WI38 (cell line): ENCODE data around the gene MIER2.

Experiments
- H3K4me3 ChIP-seq: 2 replicates; pipeline ENCODE4 v1.5.1; 2011; ENCODE audit warnings: low read depth, mild to moderate bottlenecking, control low read depth, low read length
- TF ChIP-seq, protein P1 (sequence below): IDR thresholded peaks from 2 replicates; pipeline ENCODE4 v1.5.1; 2012; ENCODE audit warnings: low read depth, mild to moderate bottlenecking, control low read depth, low read length

MIER2 gene

GRCh38 chr19:324716-325115 lies 19.9 kb downstream of the MIER2 start:
- H3K4me3 ChIP-seq, result no peak overlapping the region
- TF ChIP-seq, protein P1, sequence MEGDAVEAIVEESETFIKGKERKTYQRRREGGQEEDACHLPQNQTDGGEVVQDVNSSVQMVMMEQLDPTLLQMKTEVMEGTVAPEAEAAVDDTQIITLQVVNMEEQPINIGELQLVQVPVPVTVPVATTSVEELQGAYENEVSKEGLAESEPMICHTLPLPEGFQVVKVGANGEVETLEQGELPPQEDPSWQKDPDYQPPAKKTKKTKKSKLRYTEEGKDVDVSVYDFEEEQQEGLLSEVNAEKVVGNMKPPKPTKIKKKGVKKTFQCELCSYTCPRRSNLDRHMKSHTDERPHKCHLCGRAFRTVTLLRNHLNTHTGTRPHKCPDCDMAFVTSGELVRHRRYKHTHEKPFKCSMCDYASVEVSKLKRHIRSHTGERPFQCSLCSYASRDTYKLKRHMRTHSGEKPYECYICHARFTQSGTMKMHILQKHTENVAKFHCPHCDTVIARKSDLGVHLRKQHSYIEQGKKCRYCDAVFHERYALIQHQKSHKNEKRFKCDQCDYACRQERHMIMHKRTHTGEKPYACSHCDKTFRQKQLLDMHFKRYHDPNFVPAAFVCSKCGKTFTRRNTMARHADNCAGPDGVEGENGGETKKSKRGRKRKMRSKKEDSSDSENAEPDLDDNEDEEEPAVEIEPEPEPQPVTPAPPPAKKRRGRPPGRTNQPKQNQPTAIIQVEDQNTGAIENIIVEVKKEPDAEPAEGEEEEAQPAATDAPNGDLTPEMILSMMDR, result no peak

DNA sequence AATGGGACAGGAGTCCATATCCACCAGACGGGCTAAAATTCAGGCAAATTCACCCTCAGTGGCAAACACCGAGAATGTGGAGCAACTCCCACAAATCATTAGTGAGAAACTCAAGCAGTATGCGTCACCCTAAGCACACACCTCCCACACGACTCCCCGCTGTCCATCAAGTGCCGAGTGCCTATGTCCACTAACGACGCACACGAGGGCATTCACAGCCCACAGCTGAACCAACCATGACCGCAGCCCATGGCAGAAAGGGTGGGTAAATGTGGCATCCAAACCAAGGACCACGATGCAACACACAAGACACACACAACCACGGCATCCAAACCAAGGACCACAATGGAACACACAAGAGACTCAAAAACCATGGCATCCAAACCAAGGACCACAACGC lies 22.0 kb downstream of the MIER2 start:
- H3K4me3 ChIP-seq, result no peak overlapping the region
- TF ChIP-seq, protein P1, result no peak

DNA sequence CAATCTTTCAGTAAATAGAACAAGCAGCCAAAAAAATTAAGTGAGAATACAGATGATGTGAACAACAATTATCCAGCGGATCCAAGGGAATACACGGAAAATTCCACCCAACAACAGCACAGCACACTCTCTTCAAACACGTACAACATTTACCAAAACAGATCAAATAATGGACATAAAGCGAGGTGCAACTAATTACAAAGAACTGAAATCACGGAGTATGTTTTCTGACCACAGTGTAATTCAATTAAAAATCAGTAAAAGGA lies 26.2 kb downstream of the MIER2 start:
- no peak overlapping the region for H3K4me3 ChIP-seq
- TF ChIP-seq, protein P1, result no peak

- H3K4me3 ChIP-seq, result no peak overlapping the region
- TF ChIP-seq, protein P1, result no peak
Observed at GRCh38 chr19:317710-318508, 26.7 kb downstream of the MIER2 start.

- no peak overlapping the region for H3K4me3 ChIP-seq
- TF ChIP-seq, protein P1, result no peak
Observed at GRCh38 chr19:315811-316210, 28.8 kb downstream of the MIER2 start.

DNA sequence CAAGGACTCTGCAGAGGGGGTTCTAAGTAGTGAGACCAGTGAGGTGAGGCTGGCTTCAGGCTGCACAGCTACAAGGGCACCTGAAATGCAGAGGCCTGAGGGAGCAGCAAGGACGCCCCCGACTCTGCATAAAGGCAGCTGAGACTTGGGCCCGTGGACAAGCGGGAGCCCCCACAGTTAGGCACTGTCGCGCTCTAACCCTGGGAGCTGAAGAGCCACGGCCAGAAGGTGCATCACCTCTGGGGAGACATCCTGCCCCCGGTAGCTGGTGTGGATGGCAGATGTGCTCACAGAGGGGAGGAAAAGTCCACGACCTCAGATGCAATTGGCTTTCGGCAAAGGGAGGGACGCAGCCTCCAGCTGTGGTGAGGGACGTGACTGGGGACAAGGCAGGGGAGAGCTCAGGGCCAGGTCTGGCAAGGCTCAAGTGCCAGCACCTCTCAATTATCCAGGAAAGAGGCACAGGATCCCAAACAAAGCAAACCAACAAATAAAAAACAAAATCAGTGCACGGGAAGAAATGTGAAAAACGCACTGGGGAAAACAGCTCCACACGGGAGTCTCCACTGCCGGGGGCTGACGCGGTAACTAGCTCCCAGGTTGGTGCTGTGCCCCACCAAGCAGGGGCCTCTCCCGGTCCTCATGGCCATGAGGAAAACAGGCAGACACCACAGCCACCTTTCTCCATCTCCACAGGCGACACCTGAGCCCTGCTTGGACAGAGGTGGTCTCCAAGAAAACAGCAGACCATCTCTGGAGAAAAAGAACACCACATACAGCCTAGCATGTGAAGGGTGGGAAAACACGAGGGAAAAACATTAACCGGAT lies 30.4 kb downstream of the MIER2 start:
- TF ChIP-seq, protein P1, result no peak
- no peak overlapping the region for H3K4me3 ChIP-seq
